Stimulated activated CD8-positive, alpha-beta memory T cell treated with anti-CD3 and anti-CD28 coated beads, Interleukin-7, amount 100 ng/mL, for 4 hours (primary cell): ENCODE results near the gene NCKAP1.
"Not testable (repeated sequence)": the region's sequence is repeated elsewhere in the genome, so short reads cannot be mapped to it uniquely, and the experiment has no call there.

ENCODE experiments used
- DNase-seq, 2 donors: peaks; one replicate each; pipeline ENCODE4 v3.0.0-alpha.2; 2020; ENCODE audit warnings: low read depth in 2 of 2

Gene NCKAP1

DNA sequence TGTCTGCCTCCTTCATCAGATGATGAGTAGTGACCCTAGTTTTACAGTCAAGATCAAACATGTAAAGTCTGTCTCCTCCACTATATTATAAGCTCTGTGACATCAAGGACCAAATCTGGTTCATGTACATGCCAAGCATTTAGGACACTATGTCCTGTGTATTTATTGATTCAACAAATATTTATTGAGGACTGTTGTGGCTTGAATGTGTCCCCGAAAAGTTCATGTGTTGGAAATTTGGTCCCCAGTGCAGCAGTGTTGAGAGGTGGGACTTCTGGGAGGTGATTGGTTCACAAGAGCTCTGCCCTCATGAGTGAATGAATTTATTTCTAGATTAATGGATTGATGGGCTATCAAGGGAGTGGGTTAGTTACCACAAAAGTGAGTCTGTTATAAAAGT, 125.2 kb downstream of the NCKAP1 start:
- DNase-seq, result no peak

DNA sequence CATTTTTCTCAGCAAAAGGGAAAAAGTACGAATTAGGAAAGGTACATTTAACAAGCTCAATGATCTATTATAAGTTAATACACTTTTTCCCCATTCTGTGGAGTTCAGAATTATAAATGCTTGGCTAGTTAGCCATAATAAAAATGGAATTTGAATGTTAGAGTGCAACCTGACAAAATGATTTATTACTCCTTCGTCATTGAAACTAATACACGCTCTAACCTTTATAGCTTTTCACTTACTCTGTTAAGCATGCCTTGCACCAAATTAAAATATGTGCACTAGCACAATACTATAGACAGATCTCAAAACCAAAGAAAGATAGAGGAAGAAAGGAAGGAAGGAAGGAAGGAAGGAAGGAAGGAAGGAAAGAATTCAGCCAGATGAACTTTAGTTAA, 125.7 kb downstream of the NCKAP1 start:
- no peak for DNase-seq

DNA sequence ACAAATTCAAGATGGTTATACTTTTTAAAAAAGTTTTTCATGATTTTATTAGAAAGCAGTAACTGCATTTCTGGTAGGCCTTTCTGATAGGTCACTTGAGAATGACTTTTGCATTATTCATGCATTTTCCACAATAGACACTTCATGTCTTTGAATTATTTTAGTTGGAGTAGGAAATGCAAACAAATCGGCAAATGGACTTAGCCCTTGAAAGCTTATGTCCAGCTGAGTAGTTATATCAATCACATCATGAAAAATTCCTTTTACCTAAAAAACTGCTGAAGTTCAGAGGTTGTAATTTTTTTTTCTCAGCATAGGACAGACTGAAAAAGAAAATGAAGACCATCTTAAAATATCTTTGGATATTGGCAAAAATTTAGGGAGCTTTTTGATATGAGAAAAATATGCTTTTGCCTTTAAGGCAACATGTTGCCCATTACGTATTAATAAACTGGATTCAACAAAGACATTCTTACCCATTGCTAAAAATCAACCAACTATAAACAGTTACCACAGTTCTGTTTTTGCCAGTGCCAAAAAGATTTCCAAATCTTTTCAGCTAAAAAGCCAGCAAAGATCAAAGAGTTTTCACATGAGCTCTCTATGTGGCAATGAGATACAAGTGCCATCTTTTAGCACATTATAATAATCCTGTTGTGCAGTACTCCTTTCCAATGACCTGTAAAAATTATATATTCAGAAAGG, 126.3 kb downstream of the NCKAP1 start:
- DNase-seq, result no peak

DNA sequence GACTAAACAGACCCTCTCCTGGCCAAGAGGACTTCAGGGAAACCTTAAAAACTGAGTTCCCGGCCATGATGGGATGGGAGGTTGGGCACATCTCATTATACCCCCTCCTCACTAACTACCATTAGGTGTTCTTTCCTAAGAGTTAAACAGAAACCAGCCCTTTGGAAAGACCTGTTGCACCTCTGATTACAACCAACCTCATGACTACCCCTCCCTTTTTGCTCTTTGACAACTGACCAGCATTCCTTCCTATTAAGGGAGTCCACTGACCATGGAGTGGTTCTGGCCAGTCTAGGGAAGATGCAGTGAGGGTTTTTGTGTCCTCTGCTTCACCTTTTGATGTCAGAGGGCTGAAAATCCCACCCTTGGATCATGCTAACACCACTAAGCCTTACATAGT, 127.3 kb downstream of the NCKAP1 start:
- no peak for DNase-seq

DNA sequence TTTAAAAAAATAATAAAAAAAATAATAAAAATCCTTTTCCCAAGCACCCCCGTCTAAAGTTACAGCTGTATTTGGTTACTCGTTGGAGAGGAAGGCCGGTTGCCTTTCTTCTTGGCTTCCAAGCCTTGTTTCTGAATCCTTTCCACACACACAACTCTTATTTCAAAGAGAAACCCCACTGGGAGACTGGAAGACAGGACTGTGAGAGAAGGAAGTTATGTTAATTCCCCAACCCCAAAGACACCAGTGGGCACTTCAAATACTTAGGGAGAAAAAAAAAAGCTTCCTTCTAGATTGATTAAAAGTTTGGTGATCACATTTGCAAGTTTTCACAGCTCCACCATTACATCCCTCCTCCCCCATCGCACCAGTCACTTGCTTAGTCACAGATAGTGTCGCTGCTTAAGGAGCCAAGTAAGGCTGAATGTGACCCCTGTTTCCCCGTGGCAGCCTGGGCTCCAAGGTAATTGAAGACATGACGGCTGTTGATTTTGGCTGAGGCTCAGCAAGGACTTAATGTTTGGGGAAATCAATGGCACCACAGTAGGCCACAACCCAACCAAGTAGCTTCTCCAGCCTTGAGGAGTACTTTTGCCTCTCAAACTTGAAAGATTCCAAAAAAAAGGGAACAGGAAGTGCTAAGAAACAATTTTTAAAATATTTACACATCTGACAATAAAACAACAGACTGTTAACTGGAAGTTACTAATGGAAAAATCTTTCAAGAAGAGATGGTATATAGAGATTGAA, 131.0 kb downstream of the NCKAP1 start:
- no peak for DNase-seq

DNA sequence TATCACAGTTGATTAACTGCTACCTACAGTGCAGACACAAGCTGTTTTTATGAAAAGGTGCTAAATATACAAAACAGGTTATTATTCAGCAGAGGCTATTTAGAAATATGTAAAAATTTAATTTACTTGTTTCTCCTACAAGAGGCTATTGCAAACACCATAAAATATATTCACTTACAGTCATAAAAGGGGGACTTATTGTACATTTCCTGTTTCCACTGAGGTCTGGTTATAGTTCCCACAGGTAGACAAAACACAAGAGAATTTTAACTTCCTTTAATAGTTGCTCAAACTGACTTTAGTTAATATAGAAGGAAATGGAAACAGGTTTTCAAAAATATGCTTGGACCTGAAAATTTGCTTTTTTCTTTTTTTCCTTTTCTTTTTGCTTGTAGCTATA, 131.8 kb downstream of the NCKAP1 start:
- DNase-seq, result no peak

DNA sequence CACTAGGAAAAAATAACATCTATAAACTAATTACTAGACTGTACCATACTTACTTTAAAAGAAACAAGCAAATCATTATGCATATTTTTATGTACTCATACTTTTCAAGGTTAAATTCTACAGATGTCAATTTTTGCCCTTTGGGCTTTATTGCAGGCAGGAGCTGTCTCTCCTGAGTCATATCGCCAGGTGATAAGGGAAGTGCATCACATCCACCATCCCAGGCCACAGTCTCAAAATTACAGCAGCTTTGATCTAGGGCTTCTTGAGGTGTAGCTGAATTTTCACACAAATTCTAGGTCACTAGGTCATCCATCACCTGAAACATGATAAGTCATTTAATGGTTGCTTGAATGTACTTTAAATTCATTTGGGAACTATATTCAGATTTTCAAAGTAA, 133.4 kb downstream of the NCKAP1 start:
- DNase-seq, result no peak

DNA sequence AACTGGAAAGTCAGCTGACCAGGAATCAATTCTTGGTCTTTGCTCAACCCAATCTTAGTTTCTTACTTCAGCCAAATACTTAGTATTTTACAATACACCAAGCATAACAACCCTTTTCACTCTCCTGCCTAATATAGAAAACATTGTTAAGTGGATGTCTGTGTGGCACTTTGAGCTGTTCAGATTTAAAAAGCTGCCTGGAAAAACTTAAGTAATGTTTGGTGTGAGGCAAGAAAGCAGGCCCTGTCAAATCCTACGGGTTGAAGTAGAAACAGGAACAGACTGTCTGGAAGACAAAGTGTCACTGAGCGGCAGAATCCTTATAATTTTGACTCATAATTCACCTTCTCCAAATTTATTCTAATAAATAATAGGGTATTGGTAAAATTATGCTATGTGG, 134.7 kb downstream of the NCKAP1 start:
- DNase-seq, result no peak

DNA sequence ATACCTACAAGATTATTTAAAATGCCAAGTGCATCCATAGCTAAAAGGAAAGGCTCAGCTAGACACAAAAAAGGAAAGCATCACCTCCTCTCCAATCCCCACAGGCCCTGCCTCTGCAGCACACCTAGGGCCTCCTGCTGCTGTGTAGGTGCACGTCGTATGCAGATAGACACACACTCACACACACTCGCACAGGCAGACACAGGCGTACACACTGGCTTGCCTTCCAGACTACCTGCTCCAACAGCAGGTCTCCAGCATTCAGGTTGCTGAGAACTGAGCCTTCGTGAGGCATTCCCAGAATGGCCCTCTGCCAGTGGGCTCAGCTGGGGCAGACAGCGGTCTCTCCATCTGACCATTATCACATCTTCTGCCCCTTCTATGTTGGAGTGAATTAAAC, 136.5 kb downstream of the NCKAP1 start:
- no peak for DNase-seq

DNA sequence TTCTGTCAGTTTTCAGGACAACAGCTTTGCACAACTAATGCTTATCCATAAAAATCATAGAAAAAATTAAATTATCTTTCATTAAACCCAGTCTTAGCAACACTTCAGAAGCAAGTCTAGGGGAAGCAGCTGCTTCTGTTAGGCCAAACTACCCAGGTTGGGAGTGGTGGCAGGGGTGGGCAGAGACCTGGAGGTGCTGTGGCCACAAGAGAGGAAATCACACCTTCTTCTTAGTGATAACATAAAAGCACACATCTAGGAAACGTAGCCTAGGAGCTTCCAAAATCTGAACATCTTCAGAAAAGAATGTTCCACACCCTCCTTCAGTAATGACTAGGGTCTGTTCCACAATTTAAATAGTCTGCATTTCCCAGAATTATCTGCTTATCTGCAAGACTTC, 139.5 kb downstream of the NCKAP1 start:
- no peak for DNase-seq

DNA sequence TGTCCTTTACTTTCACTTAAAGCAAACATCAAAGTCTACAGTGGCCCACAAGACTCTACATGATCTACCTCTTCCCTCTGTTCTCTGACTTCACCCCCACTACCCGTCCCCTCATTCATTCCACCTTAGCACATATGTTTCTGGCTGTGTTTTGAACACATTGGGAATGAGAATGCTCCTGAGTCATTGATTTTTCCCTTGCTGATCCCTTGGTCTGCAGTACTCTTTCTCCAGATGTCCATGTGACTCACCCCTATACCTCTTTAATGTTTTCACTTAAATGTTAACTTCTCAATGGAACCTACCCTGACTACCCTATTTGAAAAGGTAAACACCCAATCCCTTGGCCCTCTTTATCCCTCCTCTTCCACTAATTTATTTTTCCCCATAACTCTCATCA, 141.1 kb downstream of the NCKAP1 start:
- DNase-seq, result no peak

DNA sequence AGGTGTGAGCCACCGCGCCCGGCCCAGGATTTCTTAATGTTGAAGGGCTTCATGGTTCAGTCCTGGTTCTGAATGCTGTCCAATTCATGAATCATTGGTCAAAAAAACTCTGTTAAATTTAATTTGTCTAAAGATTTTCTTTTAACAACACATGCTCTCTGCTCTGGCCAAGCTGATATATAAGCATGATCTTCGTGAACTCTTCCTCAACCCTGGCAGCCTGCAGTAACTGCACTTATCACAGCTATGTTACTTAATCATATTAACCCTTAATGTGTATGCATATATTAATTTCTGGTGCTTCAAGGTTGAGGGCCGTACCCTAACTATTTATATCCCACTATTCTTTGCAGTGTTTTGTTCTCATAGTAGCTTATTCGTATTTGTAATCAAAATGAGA, 142.5 kb downstream of the NCKAP1 start:
- no peak for DNase-seq

DNA sequence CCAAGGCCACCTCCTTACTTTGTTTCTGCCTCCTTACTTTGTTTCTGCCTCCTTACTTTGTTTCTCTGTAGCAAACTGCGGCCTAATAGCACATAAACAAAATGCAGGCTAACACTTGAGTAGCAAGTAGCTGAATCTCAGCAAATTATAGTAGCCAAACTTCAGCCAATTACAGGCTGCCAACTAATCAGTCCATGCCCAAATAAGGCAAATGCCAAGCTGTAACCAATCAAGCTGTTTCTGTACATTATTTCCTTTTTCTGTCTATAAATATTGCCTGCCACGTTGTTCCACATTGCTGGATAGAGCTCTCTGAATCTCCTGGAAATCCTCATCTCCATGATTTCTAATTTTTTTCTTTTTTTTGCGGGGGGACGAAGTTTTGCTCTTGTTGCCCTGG, 143.1 kb downstream of the NCKAP1 start:
- no peak for DNase-seq

DNA sequence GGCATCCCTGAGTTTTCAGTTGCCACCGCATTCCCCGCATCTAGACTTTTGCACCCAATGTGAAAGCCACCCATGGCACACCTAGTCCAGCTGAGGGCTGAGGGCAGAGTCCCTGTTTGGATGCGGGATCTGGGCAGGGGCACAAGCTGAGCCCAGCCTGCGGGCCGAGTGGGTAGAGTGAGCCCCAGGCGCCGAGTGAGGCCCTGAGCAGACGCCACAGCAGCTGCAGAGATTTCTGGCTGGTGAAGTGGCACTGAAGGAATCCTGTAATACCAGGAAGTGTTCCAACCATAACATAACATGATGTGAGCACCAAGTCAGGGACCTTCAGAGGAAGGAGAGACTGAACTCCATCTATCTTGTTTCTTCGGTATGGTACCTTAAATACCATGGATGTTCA, 144.1 kb downstream of the NCKAP1 start:
- no peak for DNase-seq

DNA sequence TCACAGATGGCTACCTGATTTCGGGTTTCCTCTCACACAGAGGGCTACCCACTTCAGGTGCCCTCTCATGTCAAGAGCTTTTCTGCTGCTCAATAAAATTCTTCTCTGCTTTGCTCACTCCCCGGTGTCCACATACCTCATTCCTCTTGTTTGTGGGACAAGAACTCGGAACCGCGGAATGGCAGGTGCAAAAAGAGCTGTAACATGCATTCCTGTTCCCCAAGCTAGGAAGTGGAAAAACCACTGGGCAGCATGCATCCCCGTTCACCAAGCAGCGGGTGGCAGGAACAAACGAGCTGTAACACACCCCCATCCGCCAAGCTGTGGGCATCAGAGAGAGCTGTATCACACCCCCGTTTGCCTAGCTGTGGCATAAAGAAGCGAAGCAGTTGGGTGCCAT, 144.6 kb downstream of the NCKAP1 start:
- DNase-seq, result no peak

DNA sequence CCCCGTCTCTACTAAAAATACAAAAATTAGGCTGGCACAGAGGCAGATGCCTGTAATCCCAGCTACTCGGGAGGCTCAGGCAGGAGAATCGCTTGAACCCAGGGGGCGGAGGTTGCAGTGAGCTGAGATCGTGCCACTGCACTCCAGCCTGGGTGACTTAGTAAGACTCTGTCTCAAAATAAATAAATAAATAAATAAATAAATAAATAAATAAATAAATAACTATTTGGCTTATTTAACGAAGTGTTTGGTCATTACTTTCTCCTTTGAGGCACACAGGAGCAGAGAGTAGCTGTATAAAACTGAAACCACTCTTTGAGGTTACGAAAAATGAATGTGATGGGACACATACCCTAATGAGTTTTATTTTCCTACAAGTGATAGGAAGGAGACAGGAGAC, 145.2 kb downstream of the NCKAP1 start:
- DNase-seq, result not testable (repeated sequence)

DNA sequence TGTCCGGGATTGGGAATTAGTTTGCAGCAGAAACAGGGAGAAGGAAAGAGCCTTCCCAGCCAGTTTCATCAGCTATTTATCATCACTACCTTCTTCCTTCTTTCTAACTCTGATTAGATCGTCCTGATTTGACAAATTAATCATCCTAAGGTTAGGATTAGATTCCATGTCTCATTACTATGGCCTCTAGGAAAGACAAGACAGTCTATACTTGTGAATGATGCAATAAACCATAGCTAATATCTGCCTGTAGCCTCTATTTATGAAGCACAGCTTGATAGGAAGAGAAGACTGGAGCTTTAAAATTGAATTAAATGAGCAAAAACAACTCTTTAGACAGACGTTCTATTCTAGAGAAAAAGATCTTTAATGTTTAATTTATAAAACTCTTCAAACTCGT, 146.6 kb downstream of the NCKAP1 start:
- DNase-seq, result no peak

DNA sequence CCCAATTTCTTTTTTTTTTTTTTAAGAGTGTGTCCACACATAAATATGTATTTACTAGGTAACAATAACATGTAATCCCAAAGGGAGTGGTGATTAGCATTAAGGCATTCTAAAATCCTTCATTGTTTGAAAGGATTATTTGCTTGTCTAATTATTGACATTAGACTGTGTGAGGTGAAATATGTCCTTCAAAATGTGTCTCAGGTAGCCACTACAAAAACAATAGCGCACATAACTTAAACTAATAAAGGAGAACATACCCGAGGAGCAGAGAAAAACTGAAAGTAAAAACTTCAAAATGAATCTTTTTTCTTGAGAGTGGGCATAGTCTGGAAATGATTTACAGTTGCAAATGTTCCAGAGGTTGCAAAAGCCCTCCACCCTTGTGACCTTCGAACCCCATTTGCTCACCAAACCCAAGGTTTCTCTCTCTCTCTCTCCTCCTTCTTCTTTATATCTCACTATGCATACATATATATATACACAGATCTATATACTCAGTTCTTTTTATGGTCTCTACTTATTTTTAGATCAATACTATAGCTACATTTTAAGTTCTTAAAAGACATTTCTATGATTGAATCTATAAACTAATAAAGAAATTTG, 147.4 kb downstream of the NCKAP1 start:
- no peak for DNase-seq

DNA sequence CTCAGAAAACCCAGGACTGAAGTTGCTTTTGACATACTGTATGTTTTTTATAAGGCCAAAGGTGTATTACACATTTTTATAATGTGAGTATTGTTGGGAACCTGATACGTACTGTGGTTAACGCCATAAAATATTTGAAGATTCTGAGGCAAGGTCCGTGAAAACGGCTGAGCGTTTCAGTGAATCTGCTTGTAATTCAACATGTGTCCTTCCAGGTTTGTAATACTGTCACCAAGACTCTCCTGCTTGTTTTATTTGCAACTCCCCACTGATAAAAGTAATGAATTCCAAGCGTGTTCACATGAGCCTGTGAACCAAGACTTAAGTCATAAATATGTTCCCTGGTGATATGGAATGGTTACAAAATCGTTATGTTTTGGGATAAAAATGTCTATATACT, 148.0 kb downstream of the NCKAP1 start:
- no peak for DNase-seq

DNA sequence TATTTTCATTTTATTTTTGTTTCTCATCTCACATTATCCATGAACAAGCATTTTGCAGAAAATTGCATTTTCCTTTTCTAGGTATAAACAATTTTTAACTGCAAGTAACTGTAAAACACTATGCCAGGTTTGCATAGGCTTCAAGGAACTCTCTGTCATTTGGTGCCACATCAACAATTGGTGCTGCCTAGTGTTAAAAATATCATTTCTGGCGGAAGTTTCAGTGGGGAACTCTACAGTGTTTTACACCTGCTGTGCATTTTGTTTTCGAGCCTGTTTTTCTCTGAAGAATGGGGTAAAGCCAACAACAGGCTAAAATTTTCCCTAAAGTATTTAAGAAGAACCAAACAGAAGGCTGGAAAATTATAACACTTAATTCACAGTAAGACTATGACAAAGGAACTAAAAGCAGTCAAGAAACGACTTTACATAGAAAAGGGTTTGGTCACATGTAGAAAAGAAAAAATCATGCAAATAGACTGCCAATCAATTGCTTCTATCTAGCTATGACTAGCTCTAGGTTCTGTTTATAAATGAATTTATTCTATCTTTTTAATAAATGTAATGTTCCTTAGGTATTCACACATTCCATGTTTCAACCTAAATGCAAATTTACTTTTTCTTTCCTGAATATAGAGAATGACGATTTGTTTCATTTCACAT, 150.4 kb downstream of the NCKAP1 start:
- no peak for DNase-seq

DNA sequence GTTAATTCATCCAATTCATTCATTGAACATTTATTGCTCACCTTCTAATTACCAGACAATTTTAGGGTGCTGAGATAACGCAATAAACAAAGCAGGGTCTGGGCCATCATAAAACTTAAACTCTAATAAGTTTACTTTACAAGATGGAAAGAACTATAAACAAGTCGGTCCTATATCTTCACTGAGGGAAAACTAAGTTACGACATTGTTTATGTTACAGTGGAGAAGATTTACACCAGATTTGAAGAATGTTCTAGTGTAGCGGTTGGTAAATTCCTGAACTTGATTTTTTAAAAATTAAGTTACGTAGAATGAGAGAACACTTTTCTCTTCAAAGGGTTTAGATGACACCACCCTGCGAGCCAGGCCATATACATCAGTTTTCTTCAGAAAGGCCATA, 151.2 kb downstream of the NCKAP1 start:
- no peak for DNase-seq

DNA sequence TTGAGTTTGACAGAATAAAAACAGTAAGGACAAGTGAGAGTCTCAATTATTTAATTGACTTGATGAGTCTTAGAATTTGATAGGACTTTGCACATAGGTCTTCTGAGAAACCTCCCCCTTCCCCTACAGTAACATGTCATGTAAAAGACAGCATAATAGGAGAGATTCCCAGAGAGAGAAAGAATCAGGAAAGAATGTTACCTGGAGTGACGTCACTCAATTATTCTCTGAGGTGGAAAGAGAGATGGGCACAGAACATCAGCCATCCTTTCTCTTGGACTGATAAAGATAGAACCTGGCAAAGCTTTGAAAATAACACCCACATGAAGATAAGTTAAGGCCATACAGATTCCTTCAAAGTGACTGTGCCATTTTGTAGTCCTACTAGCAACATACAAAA, 152.5 kb downstream of the NCKAP1 start:
- no peak for DNase-seq

DNA sequence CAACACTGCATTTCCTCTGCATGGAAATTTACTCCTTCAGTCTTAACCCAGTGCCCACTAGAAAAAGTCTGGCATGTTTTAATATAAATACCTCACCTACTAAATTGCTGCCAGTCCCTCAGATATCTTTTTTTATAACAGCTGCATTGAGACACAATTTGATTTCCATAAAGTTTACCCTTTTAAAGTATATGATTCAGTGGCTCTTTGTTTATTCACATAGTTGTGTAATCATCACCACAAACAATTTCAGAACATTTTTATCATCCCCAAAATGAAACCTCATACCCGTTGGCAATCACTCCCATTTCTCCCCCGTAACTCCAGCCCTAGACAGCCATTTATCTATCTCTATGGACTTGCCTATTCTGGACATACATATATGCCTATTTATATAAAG, 154.8 kb downstream of the NCKAP1 start:
- DNase-seq, result no peak
